Measurements from ENCODE around the gene TRPM4. TPM values are rescaled to one million over a fixed set of nuclear protein-coding genes. Genes with fewer than 3 reads are reported as not detected.
A peak's percentile ranks its signal among the peaks of the same experiment; 100 is the strongest.
"Not testable (repeated sequence)": the region's sequence is repeated elsewhere in the genome, so short reads cannot be mapped to it uniquely, and the experiment has no call there.

TRPM4 gene
- total RNA-seq (2014; rRNA removed; shearing (Covaris generic)): 2.8 and 3.9 TPM in 2 replicates
- polyA plus RNA-seq (2014; cell fraction: nucleus; rRNA removed): 8.3 and 12.2 TPM in 2 replicates

- DNase-seq (ENCODE audit: extremely low read depth, low read depth): peak; percentile 74
Observed at GRCh38 chr19:49157445-49158224, at the start of gene TRPM4. Gene TRPM4 (plus strand): TSS chr19:49157792. CDS start chr19:49157867, 75 bp downstream.

DNA sequence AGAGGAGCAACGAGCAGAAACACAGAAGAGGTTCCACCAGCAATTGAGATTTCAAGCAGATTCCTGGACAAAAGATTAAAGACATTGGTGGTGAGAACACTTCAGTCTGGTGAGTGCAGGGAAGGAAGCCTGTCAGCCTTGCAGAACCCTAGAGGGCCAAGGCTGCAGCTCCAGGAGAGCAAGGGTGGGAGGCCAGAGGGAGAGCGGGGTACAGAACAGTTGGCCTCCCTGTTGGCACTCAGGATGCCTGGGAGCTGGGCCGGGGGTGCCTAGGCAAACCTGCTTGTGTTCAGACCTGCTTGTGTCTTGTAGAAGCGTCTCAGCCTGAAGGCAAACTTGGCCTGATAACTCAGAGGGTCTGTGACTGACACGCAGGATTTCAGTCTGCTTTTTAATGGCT, 48.5 kb upstream of the TRPM4 start:
- no peak for DNase-seq (ENCODE audit: extremely low read depth, low read depth)

DNA sequence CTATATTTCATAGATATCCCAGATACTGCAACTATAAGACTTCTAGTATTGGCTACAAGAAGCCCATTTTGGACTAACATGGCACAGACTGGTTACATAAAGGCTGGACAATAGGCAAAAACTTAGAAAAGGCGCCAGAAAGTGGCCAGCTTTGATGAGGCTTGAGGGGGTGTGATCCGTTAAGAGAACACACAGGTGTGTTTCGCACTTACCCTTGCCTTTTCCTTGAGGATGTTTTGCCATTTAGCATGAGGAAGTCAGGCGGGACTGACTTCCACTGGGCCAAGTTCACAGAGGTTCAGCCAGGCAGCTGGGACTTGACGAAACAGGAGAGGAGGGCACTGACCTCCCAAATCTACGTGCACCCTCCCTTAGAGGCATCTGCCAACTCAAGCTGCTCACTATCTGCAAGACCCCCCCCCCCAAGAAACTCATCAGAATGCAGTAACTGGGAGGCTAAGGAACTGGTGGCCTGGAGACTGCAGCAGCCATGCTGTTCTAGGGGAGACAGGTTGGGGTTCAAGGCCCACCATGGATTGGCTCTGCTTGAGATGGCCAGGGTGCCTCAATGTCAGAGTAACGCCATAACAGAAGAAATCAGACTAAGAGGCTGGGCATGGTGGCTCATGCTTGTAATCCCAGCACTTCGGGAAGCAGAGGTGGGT, 47.9 kb upstream of the TRPM4 start:
- DNase-seq (ENCODE audit: extremely low read depth, low read depth): no peak

DNA sequence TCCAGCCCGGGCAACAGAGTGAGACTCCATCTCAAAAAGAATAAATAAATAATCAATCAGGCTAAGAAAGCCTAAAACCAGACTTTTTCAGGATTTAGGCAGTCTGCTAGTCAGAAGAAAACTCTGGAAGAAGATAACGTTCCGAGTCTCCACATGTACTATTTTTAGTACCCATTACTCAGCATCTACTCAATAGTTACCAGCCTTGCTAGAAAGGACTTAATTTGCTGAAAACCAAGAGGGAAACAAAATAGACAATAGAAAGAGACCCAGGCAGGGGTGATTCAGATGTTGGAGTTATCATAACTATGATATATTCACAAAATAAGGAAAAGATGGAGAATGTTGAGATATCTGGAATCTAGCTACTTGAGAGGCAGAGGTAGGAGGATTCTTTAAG, 47.0 kb upstream of the TRPM4 start:
- DNase-seq (ENCODE audit: extremely low read depth, low read depth): no peak

DNA sequence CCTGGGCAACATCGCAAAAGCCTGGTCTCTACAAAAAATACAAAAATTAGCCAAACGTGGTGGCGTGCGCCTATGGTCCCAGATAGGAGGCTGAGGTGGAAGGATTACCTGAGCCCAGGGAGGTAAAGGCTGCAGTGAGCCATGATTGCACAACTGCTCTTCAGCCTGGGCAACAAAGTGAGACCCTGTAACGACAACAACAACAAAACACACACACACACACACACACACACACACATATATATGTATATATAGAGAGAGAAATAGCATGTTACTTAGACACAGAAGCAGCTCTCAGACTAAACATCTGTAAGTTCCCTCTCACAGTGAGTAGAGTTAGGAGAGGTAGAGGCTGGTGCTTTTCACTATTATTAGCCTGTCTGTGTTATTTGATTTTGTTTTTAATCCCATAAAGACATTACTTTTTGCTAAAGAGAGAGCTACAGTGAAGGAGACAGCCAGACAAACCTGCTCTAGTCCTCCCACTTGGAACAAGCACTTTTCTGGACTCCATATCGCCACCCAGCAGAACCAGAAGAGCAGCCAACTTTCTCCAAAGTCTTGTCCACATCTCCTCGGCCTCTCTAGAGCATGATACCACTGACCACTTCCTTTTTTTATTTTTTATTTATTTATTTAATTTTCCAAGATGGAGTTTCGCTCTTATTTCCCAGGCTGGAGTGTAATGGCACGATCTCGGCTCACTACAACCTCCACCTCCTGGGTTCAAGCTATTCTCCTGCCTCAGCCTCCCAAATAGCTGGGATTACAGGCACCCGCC, 46.2 kb upstream of the TRPM4 start:
- no peak for DNase-seq (ENCODE audit: extremely low read depth, low read depth)

GRCh38 chr19:49113762-49114629, 43.6 kb upstream of the TRPM4 start, which contains the start of gene LIN7B:
Gene LIN7B (plus strand): TSS chr19:49114370. CDS start chr19:49114405, 35 bp downstream.
- DNase-seq (ENCODE audit: extremely low read depth, low read depth): peak; percentile 41

DNA sequence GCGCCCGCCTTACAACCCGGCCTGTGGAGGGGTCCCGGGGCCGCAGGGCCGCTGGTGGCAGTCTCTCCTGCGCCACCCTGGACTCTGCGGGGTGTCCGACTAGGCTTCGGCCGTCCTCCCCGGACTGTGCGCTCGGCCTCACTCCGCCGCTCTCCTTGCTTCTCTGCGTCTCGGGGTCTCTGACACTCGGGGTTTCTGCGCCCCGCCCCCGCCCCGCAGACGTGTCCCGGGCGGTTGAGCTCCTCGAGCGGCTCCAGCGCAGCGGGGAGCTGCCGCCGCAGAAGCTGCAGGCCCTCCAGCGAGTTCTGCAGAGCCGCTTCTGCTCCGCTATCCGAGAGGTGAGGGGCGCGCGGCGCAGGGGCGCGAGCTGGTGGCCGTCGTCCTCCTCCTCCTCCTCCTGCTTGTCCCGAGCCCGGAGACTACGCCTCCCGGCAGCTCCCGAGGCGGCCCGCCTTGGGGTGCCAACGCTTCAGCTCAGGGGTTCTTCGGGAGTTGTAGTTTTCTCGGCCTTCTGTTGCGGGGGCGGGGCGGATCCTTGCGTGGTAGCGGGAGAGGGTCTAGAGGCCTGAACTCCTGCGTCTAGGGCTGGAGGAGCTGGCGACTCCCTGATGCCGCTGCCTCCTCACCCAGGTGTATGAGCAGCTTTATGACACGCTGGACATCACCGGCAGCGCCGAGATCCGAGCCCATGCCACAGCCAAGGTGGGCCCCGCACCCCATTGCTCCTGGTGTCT, 42.8 kb upstream of the TRPM4 start:
- DNase-seq (ENCODE audit: extremely low read depth, low read depth): no peak

DNA sequence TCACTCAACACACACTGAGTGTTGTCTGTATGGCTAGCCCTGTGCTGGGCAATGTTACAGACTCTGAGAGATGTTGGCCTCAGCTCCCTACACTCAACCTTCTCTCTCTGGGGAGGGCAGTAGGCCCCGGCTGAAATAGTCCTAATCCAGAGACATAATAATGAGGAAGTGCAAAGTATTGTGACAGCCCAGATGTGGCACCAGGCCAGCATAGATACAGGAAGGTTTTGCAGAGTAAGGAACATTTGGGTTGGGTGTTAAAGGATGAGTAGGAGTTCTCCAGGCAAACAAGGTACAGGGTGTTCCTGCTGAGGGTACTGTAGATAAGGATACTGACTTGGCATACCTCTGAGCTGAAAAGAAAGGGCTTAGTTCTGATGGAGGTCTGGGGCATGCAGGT, 41.0 kb upstream of the TRPM4 start:
- DNase-seq (ENCODE audit: extremely low read depth, low read depth): no peak

DNA sequence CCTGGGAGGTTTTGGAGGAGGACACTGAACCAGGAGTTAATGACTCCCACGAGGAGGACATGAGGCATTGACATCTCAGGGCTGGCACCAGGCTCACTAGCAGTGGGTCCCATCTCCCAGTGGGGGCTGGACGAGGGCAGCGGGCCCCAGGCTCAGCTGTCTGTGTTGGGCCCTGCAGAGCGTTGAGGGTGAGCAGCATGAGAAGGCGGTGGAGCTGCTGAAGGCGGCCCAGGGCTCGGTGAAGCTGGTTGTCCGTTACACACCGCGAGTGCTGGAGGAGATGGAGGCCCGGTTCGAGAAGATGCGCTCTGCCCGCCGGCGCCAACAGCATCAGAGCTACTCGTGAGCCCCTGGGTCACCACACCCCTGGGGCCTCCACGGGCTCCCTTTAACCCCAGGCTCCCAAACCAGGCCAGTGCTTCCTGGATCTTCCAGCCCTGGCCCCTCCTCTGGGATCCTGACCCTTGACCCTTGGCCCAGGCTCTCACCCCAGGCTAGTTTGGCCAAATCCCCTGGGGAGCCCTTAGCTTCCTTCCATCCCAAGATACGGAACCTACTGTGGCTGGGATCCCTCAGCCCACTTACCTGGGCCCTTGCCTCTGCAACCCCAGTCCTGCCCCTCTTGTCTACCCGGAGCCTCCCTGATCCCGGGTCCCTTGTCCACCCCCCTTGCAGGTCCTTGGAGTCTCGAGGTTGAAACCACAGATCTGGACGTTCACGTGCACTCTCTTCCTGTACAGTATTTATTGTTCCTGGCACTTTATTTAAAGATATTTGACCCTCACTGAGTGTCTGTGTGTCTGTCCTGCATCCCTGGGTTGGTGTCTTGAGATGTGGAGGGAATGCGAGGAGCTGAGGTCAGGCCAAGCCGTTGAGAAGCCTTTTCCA, 39.7 kb upstream of the TRPM4 start:
- no peak for DNase-seq (ENCODE audit: extremely low read depth, low read depth)

DNA sequence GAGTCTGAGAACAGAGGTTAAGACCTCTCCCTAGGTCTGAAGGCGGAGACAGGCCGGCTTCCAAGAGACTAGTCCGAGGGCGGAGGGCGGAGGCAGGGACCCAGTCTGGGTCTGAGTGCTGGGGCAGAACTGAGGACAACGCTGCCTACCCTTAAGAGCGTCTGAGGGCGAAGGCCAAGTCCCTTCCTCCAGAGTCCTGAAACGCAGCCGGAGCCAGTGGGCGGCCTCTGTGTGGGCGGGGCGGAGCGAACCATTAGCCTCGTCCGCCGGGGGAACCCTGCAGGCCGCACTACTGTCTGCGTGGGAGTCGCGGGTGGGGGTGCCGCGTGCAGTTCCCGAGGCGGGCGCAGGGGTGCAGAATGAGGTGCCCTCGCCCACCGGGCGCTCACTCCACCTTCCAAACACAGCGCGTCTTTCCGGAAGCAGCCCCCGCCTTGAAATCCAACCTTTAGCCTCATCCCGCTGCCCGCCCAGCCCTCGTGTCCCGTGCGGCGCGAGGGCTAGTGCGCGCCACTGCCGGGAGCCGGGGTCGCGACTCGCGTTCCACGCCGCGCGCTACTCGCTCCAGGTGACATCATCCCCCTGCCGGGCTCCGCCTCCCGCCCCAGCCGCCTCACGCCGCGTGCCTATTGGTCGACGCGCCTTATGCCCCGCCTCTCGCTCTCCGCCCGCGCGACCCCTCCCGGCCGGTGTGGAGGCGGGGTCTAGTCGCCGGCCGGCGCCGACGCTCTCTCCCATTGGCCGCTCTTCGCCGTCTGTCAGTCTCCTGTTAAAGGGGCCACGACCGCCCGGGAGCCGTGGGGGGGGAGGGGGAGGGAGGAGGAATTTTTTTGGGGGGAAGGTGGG, 38.8 kb upstream of the TRPM4 start, which contains the start of gene C19orf73:
TSS of gene C19orf73 (minus strand) at position 579 of the 846 bp plus-strand sequence. CDS start at position 458, 121 bp downstream.
- DNase-seq (ENCODE audit: extremely low read depth, low read depth): peak; percentile 84

- DNase-seq (ENCODE audit: extremely low read depth, low read depth): no peak
Observed at GRCh38 chr19:49119411-49120324, 37.9 kb upstream of the TRPM4 start, which contains the start of gene PPFIA3. Gene PPFIA3 (plus strand): TSS chr19:49119544. CDS start chr19:49127874, 8,330 bp downstream.

DNA sequence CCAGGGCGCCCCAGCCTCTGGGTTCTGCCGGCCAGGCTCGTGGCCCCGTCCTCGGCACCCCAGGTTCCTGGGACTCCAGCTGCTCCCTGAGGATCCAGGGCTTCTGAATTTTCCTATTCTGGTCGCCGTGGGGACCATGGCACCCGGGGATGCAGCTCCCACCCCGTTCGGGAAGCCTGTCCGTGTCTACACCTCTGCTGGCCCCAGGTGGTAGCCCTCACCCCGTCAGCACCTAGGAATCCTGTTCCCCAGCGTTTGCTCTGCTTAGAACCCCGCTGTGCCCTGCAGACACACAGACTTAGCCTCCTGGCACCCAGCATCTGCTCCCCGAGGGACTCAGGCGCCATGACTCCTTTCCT, 37.3 kb upstream of the TRPM4 start:
- DNase-seq (ENCODE audit: extremely low read depth, low read depth): no peak

- no peak for DNase-seq (ENCODE audit: extremely low read depth, low read depth)
Observed at GRCh38 chr19:49120868-49121267, 36.7 kb upstream of the TRPM4 start.

DNA sequence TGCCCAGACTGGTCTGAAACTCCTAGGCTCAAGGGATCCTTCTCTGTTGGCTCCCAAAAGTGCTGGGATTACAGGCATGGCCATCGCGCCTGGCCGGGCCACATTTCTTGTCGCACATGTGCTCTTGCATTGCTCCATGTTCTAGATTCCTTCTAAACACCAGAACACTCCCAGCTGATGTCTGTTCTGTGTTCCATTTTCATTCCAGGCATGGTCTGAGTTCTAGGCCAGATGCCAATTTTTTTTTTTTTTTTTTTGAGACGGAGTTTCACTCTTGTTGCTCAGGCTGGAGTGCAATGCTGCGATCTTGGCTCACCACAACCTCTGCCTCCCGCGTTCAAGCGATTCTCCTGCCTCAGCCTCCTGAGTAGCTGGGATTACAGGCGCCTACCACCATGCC, 35.8 kb upstream of the TRPM4 start:
- DNase-seq (ENCODE audit: extremely low read depth, low read depth): not testable (repeated sequence)

DNA sequence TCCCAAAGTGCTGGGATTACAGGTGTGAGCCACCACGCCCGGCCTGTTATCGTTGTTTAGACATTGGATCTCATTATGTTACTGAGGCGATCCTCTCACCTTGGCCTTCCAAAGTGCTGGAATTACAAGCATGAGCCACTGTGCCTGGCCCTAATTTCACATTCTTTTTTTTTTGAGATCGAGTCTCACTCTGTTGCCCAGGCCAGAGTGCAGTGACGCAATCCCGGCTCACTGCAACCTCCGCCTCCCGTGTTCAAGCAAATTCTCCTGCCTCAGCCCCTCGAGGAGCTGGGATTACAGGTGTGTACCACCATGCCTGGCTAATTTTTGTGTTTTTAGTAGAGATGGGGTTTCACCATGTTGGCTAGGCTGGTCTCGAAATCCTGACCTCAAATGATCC, 34.3 kb upstream of the TRPM4 start:
- not testable (repeated sequence) for DNase-seq (ENCODE audit: extremely low read depth, low read depth)

DNA sequence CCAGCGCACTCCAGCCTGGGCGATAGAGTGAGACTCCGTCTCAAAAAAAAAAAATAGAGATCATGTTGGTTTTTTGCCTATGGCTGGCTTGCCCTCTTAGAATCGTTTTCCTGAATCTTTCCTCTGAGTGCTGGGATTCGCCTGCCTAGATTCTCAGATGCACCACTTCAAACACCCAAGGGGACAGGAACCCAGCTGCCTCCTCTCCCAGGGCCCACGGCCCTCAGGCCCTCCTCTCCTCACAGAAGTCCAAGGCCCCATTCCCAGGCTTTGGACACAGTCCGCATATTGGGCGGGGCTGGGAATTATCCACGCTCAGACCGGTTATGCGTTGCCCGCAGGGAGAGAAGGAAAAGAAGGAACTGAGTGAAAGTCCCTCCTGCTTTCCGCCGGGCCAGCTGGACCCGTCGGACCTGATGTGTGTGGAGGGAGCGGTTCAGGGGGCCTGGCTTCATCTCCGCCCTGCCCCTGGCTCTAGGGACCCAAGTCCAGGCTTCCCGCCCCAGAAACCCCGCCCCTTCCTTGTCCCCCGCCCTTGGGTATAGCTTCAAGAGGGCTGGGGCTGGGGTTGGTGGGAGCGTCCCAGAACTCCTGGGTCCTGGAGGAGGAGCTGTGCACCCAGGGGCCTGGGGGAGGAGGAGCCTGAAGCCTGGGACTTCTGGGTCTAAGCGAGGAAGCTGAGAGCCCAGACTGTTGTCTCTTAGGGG, 32.4 kb upstream of the TRPM4 start:
- DNase-seq (ENCODE audit: extremely low read depth, low read depth): no peak
